ENCODE data around the gene TRIM49D1. TPM values are rescaled to one million over a fixed set of nuclear protein-coding genes. Genes with fewer than 3 reads are reported as not detected.
"Not testable (repeated sequence)": the region's sequence is repeated elsewhere in the genome, so short reads cannot be mapped to it uniquely, and the experiment has no call there.

Gene TRIM49D1, protein sequence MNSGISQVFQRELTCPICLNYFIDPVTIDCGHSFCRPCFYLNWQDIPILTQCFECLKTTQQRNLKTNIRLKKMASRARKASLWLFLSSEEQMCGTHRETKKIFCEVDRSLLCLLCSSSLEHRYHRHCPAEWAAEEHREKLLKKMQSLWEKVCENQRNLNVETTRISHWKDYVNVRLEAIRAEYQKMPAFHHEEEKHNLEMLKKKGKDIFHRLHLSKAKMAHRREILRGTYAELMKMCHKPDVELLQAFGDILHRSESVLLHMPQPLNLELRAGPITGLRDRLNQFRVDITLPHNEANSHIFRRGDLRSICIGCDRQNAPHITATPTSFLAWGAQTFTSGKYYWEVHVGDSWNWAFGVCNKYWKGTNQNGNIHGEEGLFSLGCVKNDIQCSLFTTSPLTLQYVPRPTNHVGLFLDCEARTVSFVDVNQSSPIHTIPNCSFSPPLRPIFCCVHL
- not detected in 2 replicates for total RNA-seq (2021)
- long read RNA-seq = 0 reads

DNA sequence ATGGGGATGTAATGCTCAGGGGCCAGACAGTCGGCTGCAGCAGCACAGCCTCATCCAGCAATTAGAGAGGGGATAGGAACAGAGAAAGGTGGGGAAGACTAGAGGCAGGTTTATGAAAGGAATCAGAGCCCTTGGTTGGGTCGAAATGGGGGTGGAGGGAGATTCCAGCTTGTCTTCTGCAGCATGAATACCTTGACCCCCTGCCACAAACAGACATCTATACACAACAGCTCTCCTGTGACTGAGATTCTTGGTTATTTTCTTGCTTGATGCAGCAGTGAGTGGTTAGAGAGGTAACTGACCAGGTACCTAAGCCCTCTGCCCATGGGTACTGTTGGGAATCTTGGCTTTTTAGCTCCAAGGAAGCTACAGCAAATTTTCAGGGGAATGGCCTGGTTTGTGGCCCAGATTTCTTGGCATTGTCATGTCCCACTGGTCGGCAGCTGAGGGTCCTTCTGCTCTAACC, at the start of gene TRIM49D1:
Gene TRIM49D1 (minus strand): TSS at position 51 of the 466 bp plus-strand sequence. CDS start 4,535 bp downstream, outside the sequence.
- Histone ChIP-seq H3K18ac (ENCODE audit: insufficient read length, low read depth, low read length) (no peak within 1 kb of the TSS), H3K14ac (ENCODE audit: insufficient read depth, low read length) (no peak within 1 kb of the TSS), H2BK20ac (ENCODE audit: low read depth, low read length, poor library complexity, severe bottlenecking) (no peak within 1 kb of the TSS), H3K4me1 (ENCODE audit: insufficient read depth, low read length) (no peaks in the 10 kb centered on the region), H4K91ac (ENCODE audit: insufficient read length, low read depth, low read length) (no peak within 1 kb of the TSS), H2AFZ (ENCODE audit: low read length) (no peak within 1 kb of the TSS), H3K23ac (ENCODE audit: insufficient read length, low read depth, low read length) (no peak within 1 kb of the TSS), H3K4ac (ENCODE audit: low read depth, low read length) (no peak within 1 kb of the TSS), H3T11ph (ENCODE audit: low read length) (no peak within 1 kb of the TSS), H3K4me2 (ENCODE audit: insufficient read depth, insufficient read length, low read length) (no peak within 1 kb of the TSS), H3K9ac (ENCODE audit: extremely low read depth, insufficient read length, low read length) (no peak within 1 kb of the TSS), H3K9me3 (ENCODE audit: control insufficient read depth, low read depth, low read length) (no peaks in the 10 kb centered on the region), H2BK15ac (ENCODE audit: low read depth, low read length) (no peak within 1 kb of the TSS), H4K20me1 (ENCODE audit: control insufficient read depth, insufficient read depth, insufficient read length) (no peaks in the 10 kb centered on the region), H3K27ac (ENCODE audit: insufficient read length, low read depth, low read length) (no peak within 1 kb of the TSS), H3K27me3 (ENCODE audit: insufficient read depth, low read length) (no peaks in the 10 kb centered on the region), H2AK5ac (ENCODE audit: insufficient read length, low read length) (no peak within 1 kb of the TSS), H3K79me2 (ENCODE audit: insufficient read depth, low read length) (no peaks in the 10 kb centered on the region), H2BK12ac (ENCODE audit: insufficient read length, low read depth, low read length) (no peak within 1 kb of the TSS), H4K8ac (replicated peaks; ENCODE audit: insufficient read length, low read depth, low read length) (no peak within 1 kb of the TSS), H3K56ac (ENCODE audit: insufficient read length, low read depth, low read length) (no peak within 1 kb of the TSS), H3K23me2 (ENCODE audit: insufficient read length, low read depth, low read length, poor library complexity, severe bottlenecking) (no peaks in the 10 kb centered on the region), H2BK120ac (ENCODE audit: low read depth, low read length, poor library complexity, severe bottlenecking) (no peak within 1 kb of the TSS), H3K79me1 (ENCODE audit: insufficient read depth, low read depth, low read length, poor library complexity, severe bottlenecking) (no peaks in the 10 kb centered on the region), H2BK5ac (ENCODE audit: insufficient read length, low read length) (no peak within 1 kb of the TSS), H4K5ac (ENCODE audit: insufficient read length, low read depth, low read length) (no peak within 1 kb of the TSS)
- no peaks in the 10 kb centered on the region for H3K4me1 Mint-ChIP-seq
- H3K27ac Mint-ChIP-seq = no peak within 1 kb of the TSS; a peak in 1 of 7 replicates
- H3K36me3 Mint-ChIP-seq (ENCODE audit: insufficient read depth in 1 of 3, low read depth in 3 of 3) = no peaks in the 10 kb centered on the region
- no peaks in the 10 kb centered on the region for H3K9me3 Mint-ChIP-seq
- DNase-seq = no peak
- no peaks in the 10 kb centered on the region for H3K27me3 Mint-ChIP-seq (ENCODE audit: low read depth)
- H3K4me3 Mint-ChIP-seq = no peak within 1 kb of the TSS
- WGBS (ENCODE audit: extremely low coverage, insufficient read length, low lambda C conversion rate) = no CpG with 5 or more reads among the region's 3 CpGs
- TF ChIP-seq, protein P1, sequence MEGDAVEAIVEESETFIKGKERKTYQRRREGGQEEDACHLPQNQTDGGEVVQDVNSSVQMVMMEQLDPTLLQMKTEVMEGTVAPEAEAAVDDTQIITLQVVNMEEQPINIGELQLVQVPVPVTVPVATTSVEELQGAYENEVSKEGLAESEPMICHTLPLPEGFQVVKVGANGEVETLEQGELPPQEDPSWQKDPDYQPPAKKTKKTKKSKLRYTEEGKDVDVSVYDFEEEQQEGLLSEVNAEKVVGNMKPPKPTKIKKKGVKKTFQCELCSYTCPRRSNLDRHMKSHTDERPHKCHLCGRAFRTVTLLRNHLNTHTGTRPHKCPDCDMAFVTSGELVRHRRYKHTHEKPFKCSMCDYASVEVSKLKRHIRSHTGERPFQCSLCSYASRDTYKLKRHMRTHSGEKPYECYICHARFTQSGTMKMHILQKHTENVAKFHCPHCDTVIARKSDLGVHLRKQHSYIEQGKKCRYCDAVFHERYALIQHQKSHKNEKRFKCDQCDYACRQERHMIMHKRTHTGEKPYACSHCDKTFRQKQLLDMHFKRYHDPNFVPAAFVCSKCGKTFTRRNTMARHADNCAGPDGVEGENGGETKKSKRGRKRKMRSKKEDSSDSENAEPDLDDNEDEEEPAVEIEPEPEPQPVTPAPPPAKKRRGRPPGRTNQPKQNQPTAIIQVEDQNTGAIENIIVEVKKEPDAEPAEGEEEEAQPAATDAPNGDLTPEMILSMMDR (conservative IDR thresholded peaks at IDR 0.05) = no peak

DNA sequence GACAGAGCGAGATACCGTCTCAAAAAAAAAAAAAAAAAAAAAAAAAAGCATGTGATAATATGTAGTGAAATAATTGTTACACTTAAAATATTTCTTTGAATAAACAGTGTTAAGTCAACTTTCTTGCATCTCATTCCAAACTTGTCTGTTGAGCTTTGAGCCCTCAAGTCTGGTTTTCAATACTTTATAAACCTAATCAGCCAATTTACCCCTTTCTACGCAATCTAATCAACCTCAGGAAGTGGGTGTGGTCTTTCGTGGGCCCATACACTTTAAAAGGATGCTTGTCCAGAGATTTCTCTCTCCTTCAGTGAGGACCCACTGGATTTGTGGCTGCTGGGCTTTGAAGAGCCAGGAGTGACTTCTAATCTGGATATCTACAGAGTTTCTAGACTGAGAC, 43.7 kb upstream of the TRIM49D1 start, which contains the start of gene TRIM64:
Gene TRIM64 (plus strand): TSS at position 301 of the 400 bp plus-strand sequence. CDS start 2,467 bp downstream, outside the sequence.
- not testable (repeated sequence) for H4K91ac ChIP-seq (ENCODE audit: insufficient read length, low read depth, low read length); H4K20me1 ChIP-seq (ENCODE audit: control insufficient read depth, insufficient read depth, insufficient read length); H3K27ac ChIP-seq (ENCODE audit: insufficient read length, low read depth, low read length); H2BK5ac ChIP-seq (ENCODE audit: insufficient read length, low read length); H3K9ac ChIP-seq (ENCODE audit: extremely low read depth, insufficient read length, low read length); H3K23me2 ChIP-seq (ENCODE audit: insufficient read length, low read depth, low read length, poor library complexity, severe bottlenecking); H3K18ac ChIP-seq (ENCODE audit: insufficient read length, low read depth, low read length); H3K23ac ChIP-seq (ENCODE audit: insufficient read length, low read depth, low read length); H3K79me2 ChIP-seq (ENCODE audit: insufficient read depth, low read length); H2BK12ac ChIP-seq (ENCODE audit: insufficient read length, low read depth, low read length); H3K4me2 ChIP-seq (ENCODE audit: insufficient read depth, insufficient read length, low read length); H2AK5ac ChIP-seq (ENCODE audit: insufficient read length, low read length); H3K4me3 Mint-ChIP-seq; H3K27me3 Mint-ChIP-seq (ENCODE audit: low read depth); H3K9me3 ChIP-seq (ENCODE audit: control insufficient read depth, low read depth, low read length); H4K8ac ChIP-seq (replicated peaks; ENCODE audit: insufficient read length, low read depth, low read length); H3K27me3 ChIP-seq (ENCODE audit: insufficient read depth, low read length); H3K4me1 Mint-ChIP-seq; H3K27ac Mint-ChIP-seq; H3K79me1 ChIP-seq (ENCODE audit: insufficient read depth, low read depth, low read length, poor library complexity, severe bottlenecking); DNase-seq; H3K36me3 Mint-ChIP-seq (ENCODE audit: insufficient read depth in 1 of 3, low read depth in 3 of 3); H3K4ac ChIP-seq (ENCODE audit: low read depth, low read length); H2BK120ac ChIP-seq (ENCODE audit: low read depth, low read length, poor library complexity, severe bottlenecking); H3K14ac ChIP-seq (ENCODE audit: insufficient read depth, low read length); H3K56ac ChIP-seq (ENCODE audit: insufficient read length, low read depth, low read length); H3K9me3 Mint-ChIP-seq; H2AFZ ChIP-seq (ENCODE audit: low read length); H3K4me1 ChIP-seq (ENCODE audit: insufficient read depth, low read length); H2BK15ac ChIP-seq (ENCODE audit: low read depth, low read length); H4K5ac ChIP-seq (ENCODE audit: insufficient read length, low read depth, low read length); H3T11ph ChIP-seq (ENCODE audit: low read length); H2BK20ac ChIP-seq (ENCODE audit: low read depth, low read length, poor library complexity, severe bottlenecking)
- no CpG with 5 or more reads among the region's 4 CpGs for WGBS (ENCODE audit: extremely low coverage, insufficient read length, low lambda C conversion rate)

Measured in H9 (cell line).